Measurements from ENCODE around the gene HABP4.

Gene HABP4

GRCh38 chr9:96476013-96476412 is 26.0 kb downstream of the HABP4 start:
- no peak for DNase-seq (ENCODE audit: low read depth, low spot score)

GRCh38 chr9:96476591-96476990 is 26.6 kb downstream of the HABP4 start:
- no peak for DNase-seq (ENCODE audit: low read depth, low spot score)

DNA sequence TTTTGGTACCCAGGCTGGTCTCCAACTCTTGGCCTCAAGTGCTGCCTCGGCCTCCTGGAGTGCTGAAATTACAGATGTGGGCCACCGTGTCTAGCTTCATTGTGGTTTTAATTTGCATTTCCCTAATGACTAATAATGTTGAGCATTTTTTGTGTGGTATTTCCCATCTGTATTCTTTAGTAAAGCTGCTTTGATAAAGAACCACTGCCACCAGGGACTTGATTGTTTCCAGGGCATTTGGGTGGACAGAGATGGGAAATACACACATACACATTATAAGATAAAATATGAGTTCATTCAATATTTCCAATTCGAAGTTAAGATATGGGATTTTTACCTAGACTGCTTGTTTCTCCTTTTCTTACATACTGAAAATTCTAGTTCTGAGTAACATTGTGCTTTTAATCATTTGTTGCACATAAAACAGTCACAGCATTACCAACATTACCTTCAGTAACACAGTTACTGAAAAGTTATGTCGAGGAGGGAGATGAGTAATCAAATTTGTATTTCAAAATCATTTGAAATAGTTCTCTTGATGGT is 28.9 kb downstream of the HABP4 start:
- DNase-seq (ENCODE audit: low read depth, low spot score), result no peak

DNA sequence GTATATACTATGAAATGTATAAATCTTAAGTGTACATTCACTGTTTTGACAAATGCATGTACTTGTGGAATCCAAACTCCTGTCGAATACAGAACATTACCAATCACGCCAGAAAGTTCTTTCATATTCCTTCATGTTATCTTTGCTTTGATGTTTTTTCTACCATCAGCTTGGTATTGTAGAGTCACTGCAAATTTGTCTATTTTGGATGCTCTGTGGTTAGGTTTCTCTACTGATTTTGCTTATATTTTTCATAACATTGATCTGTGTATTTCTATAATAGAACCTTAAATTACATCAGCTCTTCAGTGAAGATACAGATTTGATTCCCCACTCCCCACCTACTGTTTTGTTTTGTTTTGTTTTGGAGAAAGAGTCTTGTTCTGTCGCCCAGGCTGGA is 30.8 kb downstream of the HABP4 start:
- no peak for DNase-seq (ENCODE audit: low read depth, low spot score)

DNA sequence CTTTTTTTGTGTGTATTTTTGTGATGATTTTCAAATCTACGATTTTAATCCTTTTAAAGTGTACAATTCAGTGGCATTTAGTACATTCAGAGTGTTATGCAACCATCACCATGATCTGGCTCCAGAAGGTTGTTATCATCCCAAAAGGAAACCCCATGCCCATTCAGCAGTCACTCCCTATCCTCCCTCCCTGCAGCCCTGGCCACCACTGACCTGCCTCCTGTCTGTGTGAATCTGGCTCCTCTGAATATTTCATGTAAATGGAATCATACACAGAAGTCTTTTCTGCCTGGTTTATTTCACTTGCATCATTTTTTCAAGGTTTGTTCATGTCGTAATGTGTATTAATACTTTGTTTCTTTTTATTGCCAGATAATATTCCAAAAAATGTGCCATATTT is 32.5 kb downstream of the HABP4 start:
- DNase-seq (ENCODE audit: low read depth, low spot score), result no peak

- DNase-seq (ENCODE audit: low read depth, low spot score), result no peak
Measured at GRCh38 chr9:96483197-96483596, 33.2 kb downstream of the HABP4 start.

GRCh38 chr9:96483733-96484390 is 33.9 kb downstream of the HABP4 start:
- DNase-seq (ENCODE audit: low read depth, low spot score), result no peak

GRCh38 chr9:96484521-96484931 is 34.6 kb downstream of the HABP4 start:
- DNase-seq (ENCODE audit: low read depth, low spot score), result no peak

DNA sequence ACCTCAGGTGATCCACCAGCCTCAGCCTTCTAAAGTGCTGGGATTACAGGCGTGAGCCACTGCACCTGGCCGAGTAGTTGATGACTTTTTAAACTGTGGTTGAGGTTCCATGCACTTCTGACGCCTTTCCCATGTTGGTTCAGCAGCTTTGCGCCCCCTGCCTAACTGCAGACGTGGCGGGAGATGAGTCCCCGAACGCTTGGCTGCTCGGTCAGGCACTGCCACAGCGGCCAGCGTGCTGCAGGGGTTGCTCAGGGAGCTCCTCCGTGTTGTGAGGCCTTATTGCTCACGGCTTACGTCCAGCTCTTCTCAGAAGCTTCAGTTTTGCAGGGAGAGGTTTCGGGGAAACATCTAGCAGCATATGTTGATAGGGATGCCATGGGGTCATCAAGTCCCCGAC is 35.3 kb downstream of the HABP4 start:
- DNase-seq (ENCODE audit: low read depth, low spot score), result no peak

GRCh38 chr9:96486386-96487028 is 36.5 kb downstream of the HABP4 start:
- DNase-seq (ENCODE audit: low read depth, low spot score), result no peak

DNA sequence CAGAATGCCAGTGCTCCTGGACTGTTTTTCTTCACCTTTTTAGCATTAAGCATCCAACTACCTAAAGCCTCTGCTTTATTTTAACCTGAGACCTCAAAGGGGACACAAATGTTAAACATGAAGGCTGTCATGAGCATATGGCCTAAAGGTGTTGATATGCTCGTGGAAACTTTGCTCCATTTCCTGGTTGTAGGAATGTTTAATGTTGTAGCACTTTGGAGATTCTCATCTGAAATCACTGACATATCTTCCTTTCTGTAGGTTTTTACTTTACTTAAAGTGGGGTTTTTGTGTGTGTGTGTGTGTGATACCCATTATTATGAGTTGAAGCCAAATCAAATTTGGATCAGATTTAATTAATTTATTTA is 37.0 kb downstream of the HABP4 start:
- no peak for DNase-seq (ENCODE audit: low read depth, low spot score)

GRCh38 chr9:96487949-96488348 is 38.0 kb downstream of the HABP4 start:
- no peak for DNase-seq (ENCODE audit: low read depth, low spot score)

DNA sequence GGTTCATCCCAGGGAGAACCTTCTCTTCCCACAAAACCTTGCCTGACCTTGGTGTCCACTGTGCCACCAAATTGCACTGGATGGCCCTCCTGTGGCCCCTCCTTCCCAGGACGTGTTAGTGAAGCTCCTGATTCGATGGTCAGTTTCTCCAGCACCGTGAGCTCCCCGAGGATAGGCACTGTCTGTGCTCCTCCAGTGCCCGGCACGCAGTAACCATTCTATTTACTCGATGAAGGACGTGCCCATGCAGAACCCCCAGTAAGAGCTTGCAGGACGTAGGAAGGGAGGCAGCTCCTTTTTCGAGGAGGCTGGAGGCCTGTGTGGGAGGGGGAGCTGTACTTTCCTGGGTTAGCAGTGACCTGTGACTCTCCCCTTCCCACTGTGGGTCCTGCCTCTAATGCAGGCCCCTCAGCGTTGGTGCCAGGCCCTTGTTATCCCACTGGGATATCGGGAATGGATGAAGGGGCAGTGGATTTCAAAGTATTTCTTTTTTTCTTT is 39.6 kb downstream of the HABP4 start:
- DNase-seq (ENCODE audit: low read depth, low spot score), result no peak

- no peak for DNase-seq (ENCODE audit: low read depth, low spot score)
Measured at GRCh38 chr9:96490534-96491078, 40.6 kb downstream of the HABP4 start.

DNA sequence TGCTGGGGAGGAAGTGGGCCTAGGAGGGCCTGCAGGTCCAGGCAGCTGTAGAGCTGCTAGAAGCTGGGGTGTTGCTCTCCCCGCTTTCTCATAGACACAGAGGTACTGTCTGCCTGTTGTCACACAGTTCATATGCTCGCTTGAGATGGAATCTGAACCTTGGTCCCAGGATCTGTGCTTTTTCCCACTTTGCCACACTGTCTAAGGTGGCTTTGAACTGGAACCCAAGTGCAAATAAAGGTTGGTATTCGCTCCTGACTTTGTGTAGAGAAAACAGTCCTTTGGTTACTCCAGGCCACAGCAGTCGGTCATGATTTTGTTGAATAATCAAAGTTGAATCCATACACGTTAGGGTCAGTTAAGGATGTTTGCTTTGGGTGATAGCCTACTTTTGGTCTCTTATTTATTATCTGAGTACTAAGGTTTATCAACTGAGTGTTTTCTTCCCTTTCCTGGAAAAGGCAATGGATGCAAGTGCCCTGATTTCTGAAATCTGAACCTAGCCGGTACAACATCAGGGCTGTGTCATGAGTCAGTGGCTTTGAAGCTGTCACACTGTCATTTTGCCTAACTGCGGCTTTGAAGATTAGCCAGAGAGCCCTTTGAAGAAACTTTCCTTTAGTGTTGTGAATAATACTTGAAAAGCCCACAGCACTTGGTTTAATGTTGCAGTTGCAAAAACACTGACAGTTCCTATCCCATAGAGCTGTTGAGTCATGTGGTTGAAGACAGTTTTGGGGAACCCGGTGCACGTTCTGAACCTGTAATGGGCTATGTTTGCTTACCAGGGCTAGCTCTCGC is 41.3 kb downstream of the HABP4 start:
- no peak for DNase-seq (ENCODE audit: low read depth, low spot score)

DNA sequence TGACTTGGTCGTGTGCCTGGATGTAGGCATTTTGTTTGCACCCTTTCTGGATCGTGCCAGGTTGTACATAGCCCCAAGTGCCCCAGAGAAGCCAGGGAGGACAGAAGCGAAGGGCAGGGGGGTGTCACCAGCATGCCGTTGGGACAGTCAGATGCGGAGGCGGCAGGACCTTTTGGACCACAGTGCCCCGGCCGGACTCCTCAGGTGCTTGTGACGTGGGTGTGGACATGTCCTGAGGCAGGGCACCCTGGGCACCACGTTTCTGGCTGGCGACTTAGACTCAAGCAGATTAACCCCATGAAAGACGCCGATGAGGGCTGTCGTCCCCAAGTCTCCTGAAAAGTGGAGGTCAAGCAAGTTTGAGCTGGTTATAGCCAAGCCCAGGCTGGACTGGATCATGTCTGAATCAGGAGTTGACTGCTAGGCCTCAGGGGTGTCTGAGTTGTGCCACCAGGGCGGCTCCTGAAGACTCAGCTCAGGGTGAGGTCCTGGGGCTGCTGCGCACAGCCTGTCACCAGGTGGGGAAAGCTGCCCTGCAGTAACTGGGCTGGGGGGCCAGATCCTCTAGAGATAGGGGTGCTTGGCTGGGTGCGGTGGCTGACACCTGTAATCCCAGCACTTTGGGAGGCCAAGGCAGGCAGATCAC is 42.0 kb downstream of the HABP4 start:
- DNase-seq (ENCODE audit: low read depth, low spot score), result no peak

- no peak for DNase-seq (ENCODE audit: low read depth, low spot score)
Measured at GRCh38 chr9:96492993-96493531, 43.1 kb downstream of the HABP4 start.

- DNase-seq (ENCODE audit: low read depth, low spot score), result no peak
Measured at GRCh38 chr9:96493757-96494156, 43.8 kb downstream of the HABP4 start.

- DNase-seq (ENCODE audit: low read depth, low spot score), result no peak
Measured at GRCh38 chr9:96494215-96494800, 44.3 kb downstream of the HABP4 start.

DNA sequence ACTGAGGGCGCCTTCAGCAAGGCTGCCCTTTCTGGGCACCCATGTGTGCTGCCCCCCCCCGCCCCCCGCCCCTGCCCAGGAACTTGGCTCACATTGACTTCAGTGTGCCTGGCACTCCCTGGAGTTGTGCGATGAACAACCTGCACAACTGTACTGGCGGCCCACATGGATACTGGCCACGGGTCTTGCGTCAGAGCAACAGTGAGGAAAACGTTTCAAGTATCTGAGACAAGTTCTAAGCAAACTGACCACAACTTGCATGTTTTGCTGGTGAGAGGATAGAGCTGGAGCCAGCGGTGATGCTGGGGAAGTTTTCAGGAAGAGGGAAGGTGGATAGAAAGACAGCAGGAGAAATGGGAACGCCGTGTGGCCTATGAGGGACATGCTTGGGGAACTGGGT is 45.4 kb downstream of the HABP4 start:
- DNase-seq (ENCODE audit: low read depth, low spot score), result no peak

All from activated CD4-positive, CD25-positive, alpha-beta regulatory T cell treated with anti-CD3 and anti-CD28 coated beads, Interleukin-2, amount 50 U/mL, for 16 hours (primary cell).